HG03354 (cell line): ENCODE measurements around the gene ZC2HC1B.

ENCODE experiments used
- ATAC-seq: cut with Tn5 transposase; IDR thresholded peaks from one replicate; pipeline ENCODE4 v1.9.1; 2021; ENCODE audit warnings: mild to moderate bottlenecking; ENCODE audit not compliant: unreplicated experiment, poor library complexity, severe bottlenecking

The ZC2HC1B gene

GRCh38 chr6:143957679-143958274, 93.5 kb downstream of the ZC2HC1B start:
- no peak for ATAC-seq

DNA sequence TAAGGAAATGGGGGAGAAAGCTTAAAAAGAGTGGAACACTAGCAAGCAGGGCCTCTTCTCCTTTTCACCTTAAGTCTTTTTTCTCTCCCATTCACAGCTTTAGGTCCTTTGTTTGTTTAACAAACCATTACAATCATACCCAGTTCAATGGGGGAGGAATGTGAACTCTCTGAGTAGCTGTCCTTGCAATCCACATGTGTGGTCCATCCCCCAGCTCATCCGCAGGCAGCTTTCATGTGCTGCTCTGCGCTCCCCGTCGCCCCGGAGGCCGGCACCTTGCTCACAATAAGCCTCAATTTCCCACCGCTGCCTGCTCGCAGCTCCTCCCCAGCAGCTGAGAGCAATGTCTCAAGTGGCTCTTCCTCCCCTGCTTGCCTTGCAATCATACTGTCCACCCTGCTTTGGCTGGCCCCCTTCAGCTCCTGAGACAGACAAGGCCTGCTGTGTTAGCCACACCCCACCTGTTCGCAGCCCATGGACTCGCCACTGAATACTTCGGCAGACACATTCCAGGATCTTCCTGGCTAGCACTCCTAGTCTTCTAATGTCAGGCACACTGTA, 94.6 kb downstream of the ZC2HC1B start:
- no peak for ATAC-seq

DNA sequence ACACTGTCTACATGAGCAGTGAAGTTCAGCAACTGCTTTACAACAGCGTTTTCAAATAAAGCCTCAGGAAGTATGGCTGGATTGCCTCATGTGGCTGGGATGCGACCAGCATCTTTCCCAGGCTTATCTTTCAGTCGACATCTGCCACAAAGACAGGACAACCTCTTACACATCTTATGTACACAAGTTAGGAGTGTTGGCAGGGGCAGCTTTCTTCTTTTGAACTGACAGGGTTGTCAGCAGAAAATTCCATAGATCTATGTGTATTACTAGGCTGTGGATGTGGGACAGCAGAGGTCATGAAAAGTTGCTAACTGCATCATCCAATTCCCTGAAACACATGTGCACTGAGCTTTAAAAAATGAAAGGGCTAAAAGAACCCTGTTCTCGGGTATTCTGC, 95.7 kb downstream of the ZC2HC1B start:
- ATAC-seq, result no peak

DNA sequence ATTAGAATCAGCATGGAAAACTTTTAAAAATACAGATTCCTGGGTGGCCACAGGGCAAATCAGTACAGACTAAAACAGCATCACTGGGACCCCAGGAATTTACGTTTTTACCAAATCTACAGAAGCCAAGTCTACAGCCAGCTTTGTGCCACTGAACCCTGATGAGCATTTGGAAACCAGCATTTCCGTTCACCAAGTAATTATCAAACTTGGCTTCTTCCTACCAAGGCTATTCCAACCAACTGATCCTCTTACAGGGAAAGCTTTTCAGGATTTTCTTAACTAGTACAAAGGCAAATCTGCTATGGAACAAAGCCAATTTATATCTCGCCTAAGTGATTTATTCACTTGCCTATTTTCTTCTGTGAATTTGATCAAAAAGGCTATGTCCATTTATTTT, 96.8 kb downstream of the ZC2HC1B start:
- no peak for ATAC-seq

GRCh38 chr6:143961886-143962878, 97.9 kb downstream of the ZC2HC1B start:
- ATAC-seq, result no peak

DNA sequence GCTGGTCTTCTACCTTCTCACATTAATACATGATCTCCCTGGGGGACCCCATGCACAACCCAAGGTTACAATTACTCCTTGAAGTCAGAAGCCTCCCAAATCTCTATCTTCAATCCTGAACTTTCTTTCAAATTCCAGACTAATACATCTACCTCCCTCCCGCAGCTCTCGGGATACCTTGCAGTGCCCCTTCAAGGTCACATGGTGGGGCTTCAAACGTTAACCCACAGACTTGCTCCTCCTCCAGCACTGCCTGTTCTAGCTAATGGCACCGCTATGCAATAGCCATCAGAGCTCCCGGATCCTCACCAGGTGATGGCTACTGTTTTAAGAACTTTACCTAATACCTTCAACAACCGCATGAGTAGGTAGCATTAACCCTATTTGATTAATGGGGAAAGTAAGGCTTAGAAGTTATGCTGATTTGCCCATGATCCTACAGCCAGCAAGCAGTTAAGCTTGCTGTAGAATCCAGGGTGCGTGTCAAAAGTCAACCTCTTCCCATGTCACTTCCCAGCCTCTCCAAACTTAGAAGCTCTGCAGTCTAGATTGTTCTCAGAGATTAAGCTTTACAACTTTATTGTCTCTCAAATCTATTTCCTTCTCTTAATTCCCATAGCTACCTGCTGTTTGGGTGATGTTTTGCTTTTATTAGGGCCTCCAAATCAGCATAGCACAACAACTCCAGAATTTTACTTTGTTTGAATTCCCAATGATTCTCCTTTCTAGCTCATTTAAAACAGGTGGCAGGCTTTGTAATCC, 99.1 kb downstream of the ZC2HC1B start:
- no peak for ATAC-seq

- no peak for ATAC-seq
These were observed 100.4 kb downstream of the ZC2HC1B start for GRCh38 chr6:143964674-143965081.

GRCh38 chr6:143965503-143966171, 101.4 kb downstream of the ZC2HC1B start:
- ATAC-seq, result no peak

- no peak for ATAC-seq
These were observed 102.0 kb downstream of the ZC2HC1B start for GRCh38 chr6:143966312-143966711.

DNA sequence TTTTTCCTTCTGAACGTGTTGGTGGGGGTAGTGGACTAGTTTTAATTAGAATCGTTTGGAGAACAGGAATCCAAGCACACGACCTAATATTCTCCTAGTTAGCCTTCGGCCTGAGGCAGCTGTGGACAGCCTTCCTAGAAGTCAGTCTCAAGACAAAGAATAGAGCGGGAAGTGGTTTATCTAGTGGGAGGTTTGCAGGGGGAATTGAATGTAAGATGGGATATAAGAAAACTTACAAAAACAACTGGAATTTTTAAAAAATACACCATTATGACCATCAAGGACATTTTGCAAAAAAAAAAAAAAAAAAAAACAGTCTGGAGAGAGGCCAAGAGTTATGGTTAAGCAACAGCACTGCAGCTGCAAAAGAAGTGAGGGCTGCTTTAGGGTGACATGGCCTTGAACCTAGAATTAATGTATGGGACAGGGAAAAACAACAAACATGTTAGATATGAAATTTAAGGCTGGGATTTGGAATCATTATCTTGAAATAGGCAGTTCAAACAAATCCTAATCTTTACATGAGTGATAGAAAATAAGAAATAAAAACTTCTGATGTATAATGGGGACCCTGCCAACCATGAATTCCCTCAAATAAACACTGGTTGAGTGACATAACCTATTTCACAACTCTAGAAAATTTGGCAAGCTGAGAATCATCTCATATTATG, 103.6 kb downstream of the ZC2HC1B start:
- no peak for ATAC-seq

- ATAC-seq, result no peak
These were observed 104.8 kb downstream of the ZC2HC1B start for GRCh38 chr6:143969077-143969476.

- ATAC-seq, result no peak
These were observed 106.4 kb downstream of the ZC2HC1B start for GRCh38 chr6:143970456-143971218.

GRCh38 chr6:143971482-143972205, 107.4 kb downstream of the ZC2HC1B start:
- ATAC-seq, result no peak

DNA sequence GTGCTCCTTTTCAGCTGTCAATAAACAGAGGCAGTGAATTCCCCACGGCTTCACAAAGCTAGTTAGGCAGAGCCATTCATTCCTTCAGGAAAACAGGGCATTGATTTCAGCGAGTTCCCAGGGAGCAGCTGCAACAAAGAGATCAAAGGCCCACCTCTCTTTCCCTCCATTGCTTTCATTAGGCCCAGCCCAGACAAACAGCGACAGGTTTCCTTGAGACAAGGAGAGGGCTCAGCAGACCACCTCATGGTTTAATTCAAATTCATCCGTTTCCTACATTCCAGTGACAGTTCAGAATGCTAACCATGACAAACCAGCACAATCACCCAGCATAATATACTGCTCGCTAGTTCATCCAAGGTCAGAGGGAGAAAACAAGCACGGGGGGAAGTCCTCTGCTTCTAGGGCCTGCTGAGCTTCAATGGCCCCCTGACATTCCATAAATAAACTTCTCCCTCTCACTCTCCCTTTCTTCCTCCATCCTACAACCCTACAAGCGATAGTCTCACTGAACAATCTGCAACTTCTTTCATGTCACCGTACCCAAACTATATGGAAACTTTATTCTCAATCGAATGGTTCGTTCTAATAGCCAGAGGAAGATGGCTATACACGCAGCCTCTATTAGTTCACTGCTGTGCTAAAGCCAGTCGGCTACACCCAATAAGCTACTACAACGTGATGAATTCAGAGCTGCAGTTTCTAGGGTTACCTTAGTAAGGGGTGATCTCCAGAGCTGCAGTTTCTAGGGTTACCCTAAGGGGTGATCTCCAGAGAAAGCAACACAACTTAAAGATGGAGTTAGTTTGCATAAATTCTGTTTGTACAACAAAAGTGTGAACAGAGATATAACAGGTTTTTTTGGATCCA, 109.1 kb downstream of the ZC2HC1B start:
- no peak for ATAC-seq

GRCh38 chr6:143974089-143974488, 109.8 kb downstream of the ZC2HC1B start:
- no peak for ATAC-seq

DNA sequence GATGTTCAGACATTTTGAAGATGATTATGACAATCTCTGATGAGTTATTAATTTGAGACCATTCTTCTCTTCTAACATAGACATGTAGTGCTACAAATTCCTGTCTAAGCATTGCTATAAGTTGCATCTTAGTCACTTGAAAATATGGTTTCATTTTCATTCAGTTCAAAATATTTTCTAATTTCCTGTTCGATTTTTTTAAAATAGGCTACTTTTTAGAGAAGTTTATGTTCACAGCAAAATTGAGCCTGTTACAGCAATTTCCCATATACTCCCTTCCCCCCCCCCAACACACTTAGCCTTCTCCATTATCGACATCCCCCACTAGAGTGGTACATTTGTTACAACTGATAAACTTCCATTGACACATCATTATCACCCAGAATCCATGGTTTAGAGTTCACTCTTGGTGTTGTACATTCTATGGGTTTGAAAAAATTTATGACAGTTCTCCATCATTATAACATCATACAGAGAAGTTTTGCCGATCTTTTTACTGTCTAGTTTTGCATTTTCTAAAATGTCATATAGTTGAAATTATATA, 112.6 kb downstream of the ZC2HC1B start:
- no peak for ATAC-seq

DNA sequence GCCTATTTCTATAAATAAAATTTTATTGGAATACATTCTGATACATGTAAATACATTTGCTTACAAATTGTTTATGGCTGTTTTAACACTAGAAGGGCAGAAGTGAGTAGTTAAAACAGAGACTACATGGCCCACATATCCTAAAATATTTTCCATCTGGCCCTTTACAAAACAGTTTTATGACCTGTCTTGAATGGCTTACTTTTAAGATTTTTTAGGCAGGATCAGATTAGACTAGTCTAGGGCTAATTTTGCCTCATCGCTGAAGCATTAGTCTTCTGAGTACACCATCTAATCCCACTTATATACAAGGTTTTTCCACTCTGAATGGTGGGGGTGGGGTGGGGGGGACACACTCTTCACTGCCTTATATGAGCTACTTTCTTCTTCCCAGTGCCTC, 116.6 kb downstream of the ZC2HC1B start:
- no peak for ATAC-seq
